ENCODE results near the gene SMYD3.

The SMYD3 gene

DNA sequence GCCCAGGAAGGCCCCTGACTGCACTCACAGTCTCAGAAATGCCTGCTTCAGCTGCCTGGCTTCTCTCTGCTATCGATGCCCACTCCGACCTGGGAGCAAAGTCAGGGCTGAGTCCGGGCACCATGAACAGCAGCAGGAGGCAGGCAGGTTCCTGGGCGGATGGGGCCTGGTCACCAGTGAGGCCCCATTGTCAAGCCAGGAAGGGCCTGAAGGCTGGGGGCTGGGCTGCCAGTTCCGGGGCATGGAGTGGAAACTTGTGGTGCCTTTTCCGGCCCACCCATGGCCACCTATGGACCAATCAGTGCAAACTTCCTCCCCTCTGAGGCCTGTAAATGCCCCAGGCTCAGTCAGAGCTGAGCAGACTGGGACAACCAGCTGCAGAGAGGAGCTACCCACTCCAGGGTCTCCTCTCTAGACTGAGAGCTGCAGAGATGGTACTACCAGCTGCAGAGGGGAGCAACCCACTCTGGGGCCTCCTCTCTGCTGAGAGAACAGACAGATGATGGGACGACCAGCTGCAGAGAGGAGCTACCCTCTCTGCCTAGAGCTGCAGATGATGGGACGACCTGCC, 286.5 kb downstream of the SMYD3 start:
- no peak overlapping the region for H3K27ac ChIP-seq (ENCODE audit: extremely low read depth, low read depth, low read length)
- POLR2A ChIA-PET: no interaction called here
- CTCF ChIA-PET: no interaction called here
- TF ChIP-seq ZNF112 (tag by site-specific recombination; IDR thresholded peaks at IDR 0.05) (no peak), KLF9 (tag by site-specific recombination; IDR thresholded peaks at IDR 0.05; ENCODE audit: low read depth) (no peak), ZNF16 (tag by site-specific recombination; IDR thresholded peaks at IDR 0.05; ENCODE audit: low read depth) (no peak), ZNF157 (tag by site-specific recombination; IDR thresholded peaks at IDR 0.05) (no peak), ZBTB48 (tag by site-specific recombination; IDR thresholded peaks at IDR 0.05) (no peak), ZNF792 (tag by site-specific recombination; IDR thresholded peaks at IDR 0.05) (no peak)
- TF ChIP-seq, protein P1, sequence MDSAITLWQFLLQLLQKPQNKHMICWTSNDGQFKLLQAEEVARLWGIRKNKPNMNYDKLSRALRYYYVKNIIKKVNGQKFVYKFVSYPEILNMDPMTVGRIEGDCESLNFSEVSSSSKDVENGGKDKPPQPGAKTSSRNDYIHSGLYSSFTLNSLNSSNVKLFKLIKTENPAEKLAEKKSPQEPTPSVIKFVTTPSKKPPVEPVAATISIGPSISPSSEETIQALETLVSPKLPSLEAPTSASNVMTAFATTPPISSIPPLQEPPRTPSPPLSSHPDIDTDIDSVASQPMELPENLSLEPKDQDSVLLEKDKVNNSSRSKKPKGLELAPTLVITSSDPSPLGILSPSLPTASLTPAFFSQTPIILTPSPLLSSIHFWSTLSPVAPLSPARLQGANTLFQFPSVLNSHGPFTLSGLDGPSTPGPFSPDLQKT (IDR thresholded peaks at IDR 0.05; ENCODE audit: borderline replicate concordance, low read depth, low read length): no peak
- no peaks in the 10 kb centered on the region for H3K36me3 ChIP-seq (ENCODE audit: control insufficient read depth in 2 of 2, insufficient read depth in 1 of 2, low read length in 2 of 2)
- H3K4me1 ChIP-seq (ENCODE audit: control insufficient read depth, insufficient read depth, low read length): no peaks in the 10 kb centered on the region
- no peak overlapping the region for H3K4me3 ChIP-seq (ENCODE audit: low read depth, low read length)
- no peaks in the 10 kb centered on the region for H3K9me3 ChIP-seq (ENCODE audit: control insufficient read depth, insufficient read depth, low read depth, low read length)

DNA sequence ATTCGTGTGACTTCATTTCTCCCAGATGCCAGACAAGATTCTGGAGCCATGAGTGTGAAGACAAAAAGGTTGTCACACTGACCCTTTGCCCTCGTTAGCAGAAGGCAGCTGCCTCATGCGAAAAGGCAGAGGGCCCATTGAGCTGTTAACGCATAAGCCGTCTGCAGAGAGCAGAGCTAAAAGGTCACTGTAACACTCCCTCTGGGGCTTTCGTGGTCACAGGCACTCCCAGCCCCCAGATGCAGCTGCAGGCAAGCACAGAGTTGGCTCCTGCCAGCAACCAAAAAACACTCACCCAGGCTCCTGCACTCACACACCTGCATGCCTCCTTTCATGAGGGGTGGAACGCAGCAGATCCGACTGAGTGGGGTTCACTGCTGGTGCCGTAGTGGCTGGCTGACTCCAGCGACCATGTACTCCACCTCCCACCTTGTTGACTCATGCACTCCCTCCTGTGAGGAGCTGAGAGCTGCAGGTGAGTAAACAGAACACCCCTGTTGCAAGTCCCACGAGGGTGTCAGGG, 287.5 kb downstream of the SMYD3 start:
- H3K27ac ChIP-seq (ENCODE audit: extremely low read depth, low read depth, low read length): no peak overlapping the region
- TF ChIP-seq ZNF248 (tag by site-specific recombination; IDR thresholded peaks at IDR 0.05) (no peak), WT1 (tag by site-specific recombination; IDR thresholded peaks at IDR 0.05) (no peak), ZIC2 (tag by site-specific recombination; IDR thresholded peaks at IDR 0.05) (peak; percentile 35), ZNF157 (tag by site-specific recombination; IDR thresholded peaks at IDR 0.05) (no peak)
- TF ChIP-seq, protein P2, sequence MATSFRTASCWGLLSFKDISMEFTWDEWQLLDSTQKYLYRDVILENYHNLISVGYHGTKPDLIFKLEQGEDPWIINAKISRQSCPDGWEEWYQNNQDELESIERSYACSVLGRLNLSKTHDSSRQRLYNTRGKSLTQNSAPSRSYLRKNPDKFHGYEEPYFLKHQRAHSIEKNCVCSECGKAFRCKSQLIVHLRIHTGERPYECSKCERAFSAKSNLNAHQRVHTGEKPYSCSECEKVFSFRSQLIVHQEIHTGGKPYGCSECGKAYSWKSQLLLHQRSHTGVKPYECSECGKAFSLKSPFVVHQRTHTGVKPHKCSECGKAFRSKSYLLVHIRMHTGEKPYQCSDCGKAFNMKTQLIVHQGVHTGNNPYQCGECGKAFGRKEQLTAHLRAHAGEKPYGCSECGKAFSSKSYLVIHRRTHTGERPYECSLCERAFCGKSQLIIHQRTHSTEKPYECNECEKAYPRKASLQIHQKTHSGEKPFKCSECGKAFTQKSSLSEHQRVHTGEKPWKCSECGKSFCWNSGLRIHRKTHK (tag by site-specific recombination; IDR thresholded peaks at IDR 0.05): no peak
- POLR2A ChIA-PET: no interaction called here

DNA sequence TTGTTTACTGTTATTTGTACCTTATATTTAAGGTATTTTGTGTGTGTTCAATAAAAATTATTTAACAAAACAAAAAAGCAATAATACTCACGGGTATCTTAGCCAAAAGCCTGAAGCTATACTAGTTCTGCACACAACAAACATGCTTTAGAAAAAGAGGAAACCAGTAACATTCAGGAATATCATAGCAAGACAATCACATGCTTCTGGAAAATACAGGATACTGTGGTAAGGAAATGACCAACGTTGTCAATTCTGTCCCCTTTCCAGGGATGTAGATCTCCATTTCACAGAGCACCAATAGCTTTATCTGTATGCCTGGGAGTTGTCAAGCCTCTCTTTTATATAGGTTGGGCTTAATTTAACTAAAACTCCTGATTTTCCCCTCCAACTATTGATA, 288.4 kb downstream of the SMYD3 start:
- ChIA-PET POLR2A (no interaction called here), CTCF (no interaction called here)
- Histone ChIP-seq H3K36me3 (ENCODE audit: control insufficient read depth in 2 of 2, insufficient read depth in 1 of 2, low read length in 2 of 2) (no peaks in the 10 kb centered on the region), H3K9me3 (ENCODE audit: control insufficient read depth, insufficient read depth, low read depth, low read length) (no peaks in the 10 kb centered on the region), H3K4me3 (ENCODE audit: low read depth, low read length) (no peak overlapping the region), H3K27ac (ENCODE audit: extremely low read depth, low read depth, low read length) (no peak overlapping the region), H3K4me1 (ENCODE audit: control insufficient read depth, insufficient read depth, low read length) (no peaks in the 10 kb centered on the region)
- no peak for TF ChIP-seq WT1 (tag by site-specific recombination; IDR thresholded peaks at IDR 0.05)
- TF ChIP-seq ZNF211 (tag by site-specific recombination; IDR thresholded peaks at IDR 0.05; ENCODE audit: low read depth): no peak
- no peak for TF ChIP-seq ZBTB21 (tag by site-specific recombination; IDR thresholded peaks at IDR 0.05)
- TF ChIP-seq, protein P3, sequence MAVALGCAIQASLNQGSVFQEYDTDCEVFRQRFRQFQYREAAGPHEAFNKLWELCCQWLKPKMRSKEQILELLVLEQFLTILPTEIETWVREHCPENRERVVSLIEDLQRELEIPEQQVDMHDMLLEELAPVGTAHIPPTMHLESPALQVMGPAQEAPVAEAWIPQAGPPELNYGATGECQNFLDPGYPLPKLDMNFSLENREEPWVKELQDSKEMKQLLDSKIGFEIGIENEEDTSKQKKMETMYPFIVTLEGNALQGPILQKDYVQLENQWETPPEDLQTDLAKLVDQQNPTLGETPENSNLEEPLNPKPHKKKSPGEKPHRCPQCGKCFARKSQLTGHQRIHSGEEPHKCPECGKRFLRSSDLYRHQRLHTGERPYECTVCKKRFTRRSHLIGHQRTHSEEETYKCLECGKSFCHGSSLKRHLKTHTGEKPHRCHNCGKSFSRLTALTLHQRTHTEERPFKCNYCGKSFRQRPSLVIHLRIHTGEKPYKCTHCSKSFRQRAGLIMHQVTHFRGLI (tag by site-specific recombination; IDR thresholded peaks at IDR 0.05): peak; percentile 75
- no peak for TF ChIP-seq ZNF558 (tag by site-specific recombination; IDR thresholded peaks at IDR 0.05)

More for the DNA sequence above, 287.5 kb downstream of the SMYD3 start:
- no peaks in the 10 kb centered on the region for H3K4me1 ChIP-seq (ENCODE audit: control insufficient read depth, insufficient read depth, low read length)
- H3K4me3 ChIP-seq (ENCODE audit: low read depth, low read length): no peak overlapping the region
- no peaks in the 10 kb centered on the region for H3K36me3 ChIP-seq (ENCODE audit: control insufficient read depth in 2 of 2, insufficient read depth in 1 of 2, low read length in 2 of 2)
- H3K9me3 ChIP-seq (ENCODE audit: control insufficient read depth, insufficient read depth, low read depth, low read length): no peaks in the 10 kb centered on the region
- CTCF ChIA-PET: no interaction called here
